Gastroesophageal sphincter (tissue), 3 donors: Measurements from ENCODE around the gene TRDN.

Experiments
- POLR2A ChIP-seq, 2 donors: fragments of 450-650 bp; IDR thresholded peaks; one replicate each; pipeline ENCODE4 v1.6.1; 2017; ENCODE audit warnings: antibody characterized with exemption in 2 of 2, mild to moderate bottlenecking in 2 of 2, moderate library complexity in 1 of 2
- TF ChIP-seq, protein P1 (sequence below), 4 experiments: fragments of 200-600 bp in 2 of 4; fragments of 450-650 bp in 2 of 4; sonication (generic) in 1 of 4; IDR thresholded peaks; one replicate each; pipeline ENCODE4 v1.5.1; 2017 to 2019; ENCODE audit warnings: antibody characterized with exemption in 4 of 4, mild to moderate bottlenecking in 2 of 4, moderate library complexity in 2 of 4

DNA sequence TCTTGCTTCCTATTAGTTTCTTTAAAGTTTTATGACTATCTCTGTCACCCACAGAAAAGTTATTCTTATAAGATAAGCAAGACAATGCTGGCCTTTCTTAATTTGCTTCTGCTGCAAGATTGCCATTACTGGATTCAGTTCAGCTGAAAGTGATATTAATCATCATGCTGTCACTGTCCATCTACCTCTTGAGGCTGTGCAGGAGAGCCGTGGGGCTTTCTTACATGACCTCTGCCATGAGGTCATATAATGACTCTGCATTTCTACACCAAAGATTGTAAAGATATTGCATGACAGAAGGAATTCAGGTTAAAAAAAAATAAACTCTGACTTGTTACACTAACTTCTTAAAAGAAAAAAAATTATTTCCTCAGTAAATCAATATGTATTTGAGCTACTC, 106.9 kb downstream of the TRDN start:
- TF ChIP-seq, protein P1, sequence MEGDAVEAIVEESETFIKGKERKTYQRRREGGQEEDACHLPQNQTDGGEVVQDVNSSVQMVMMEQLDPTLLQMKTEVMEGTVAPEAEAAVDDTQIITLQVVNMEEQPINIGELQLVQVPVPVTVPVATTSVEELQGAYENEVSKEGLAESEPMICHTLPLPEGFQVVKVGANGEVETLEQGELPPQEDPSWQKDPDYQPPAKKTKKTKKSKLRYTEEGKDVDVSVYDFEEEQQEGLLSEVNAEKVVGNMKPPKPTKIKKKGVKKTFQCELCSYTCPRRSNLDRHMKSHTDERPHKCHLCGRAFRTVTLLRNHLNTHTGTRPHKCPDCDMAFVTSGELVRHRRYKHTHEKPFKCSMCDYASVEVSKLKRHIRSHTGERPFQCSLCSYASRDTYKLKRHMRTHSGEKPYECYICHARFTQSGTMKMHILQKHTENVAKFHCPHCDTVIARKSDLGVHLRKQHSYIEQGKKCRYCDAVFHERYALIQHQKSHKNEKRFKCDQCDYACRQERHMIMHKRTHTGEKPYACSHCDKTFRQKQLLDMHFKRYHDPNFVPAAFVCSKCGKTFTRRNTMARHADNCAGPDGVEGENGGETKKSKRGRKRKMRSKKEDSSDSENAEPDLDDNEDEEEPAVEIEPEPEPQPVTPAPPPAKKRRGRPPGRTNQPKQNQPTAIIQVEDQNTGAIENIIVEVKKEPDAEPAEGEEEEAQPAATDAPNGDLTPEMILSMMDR (IDR thresholded peaks at IDR 0.05), result no peak
- TF ChIP-seq POLR2A (IDR thresholded peaks at IDR 0.05), result no peak
